ENCODE data around the gene CALN1.
A peak's percentile ranks its signal among the peaks of the same experiment; 100 is the strongest.

The CALN1 gene

GRCh38 chr7:71769326-71769725 is 642.8 kb downstream of the CALN1 start:
- no peak for DNase-seq (ENCODE audit: low read depth)
- in situ Hi-C loops (cut with HindIII; ENCODE audit: low sequenced_read_pairs), result no loop called here
- H3K4me3 ChIP-seq (ENCODE audit: low read depth, low read length), result no peak overlapping the region
- TF ChIP-seq CTCF (IDR thresholded peaks at IDR 0.05; ENCODE audit: low read depth, low read length, missing control alignments), result no peak

- in situ Hi-C loops (cut with HindIII; ENCODE audit: low sequenced_read_pairs), result no loop called here
- no peak overlapping the region for H3K4me3 ChIP-seq (ENCODE audit: low read depth, low read length)
Observed at GRCh38 chr7:71768450-71768849, 643.7 kb downstream of the CALN1 start.

DNA sequence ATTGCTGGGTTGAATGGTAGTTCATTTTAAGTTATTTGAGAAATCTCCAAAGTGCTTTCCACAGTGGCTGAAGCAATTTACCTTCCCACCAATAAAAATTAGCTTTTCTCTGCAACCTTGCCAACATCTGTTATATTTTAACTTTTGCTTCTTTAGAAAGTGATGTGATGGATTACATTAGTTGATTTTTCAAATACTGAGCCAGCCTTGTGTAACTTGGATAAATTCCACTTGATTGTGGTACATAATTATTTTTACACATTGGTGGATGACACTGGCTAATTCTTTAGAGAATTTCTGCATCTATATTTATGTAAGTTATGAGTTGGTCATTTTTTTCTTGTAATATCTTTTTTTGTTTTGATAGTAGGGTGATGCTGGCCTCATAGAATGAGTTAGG is 646.1 kb downstream of the CALN1 start:
- TF ChIP-seq CTCF (IDR thresholded peaks at IDR 0.05; ENCODE audit: low read depth, low read length, missing control alignments), result no peak
- no peak for DNase-seq (ENCODE audit: low read depth)
- no peak overlapping the region for H3K4me3 ChIP-seq (ENCODE audit: low read depth, low read length)
- in situ Hi-C loops (cut with HindIII; ENCODE audit: low sequenced_read_pairs), result no loop called here

More at GRCh38 chr7:71768450-71768849, 643.7 kb downstream of the CALN1 start:
- TF ChIP-seq CTCF (IDR thresholded peaks at IDR 0.05; ENCODE audit: low read depth, low read length, missing control alignments), result no peak
- DNase-seq (ENCODE audit: low read depth), result peak; percentile 59

DNA sequence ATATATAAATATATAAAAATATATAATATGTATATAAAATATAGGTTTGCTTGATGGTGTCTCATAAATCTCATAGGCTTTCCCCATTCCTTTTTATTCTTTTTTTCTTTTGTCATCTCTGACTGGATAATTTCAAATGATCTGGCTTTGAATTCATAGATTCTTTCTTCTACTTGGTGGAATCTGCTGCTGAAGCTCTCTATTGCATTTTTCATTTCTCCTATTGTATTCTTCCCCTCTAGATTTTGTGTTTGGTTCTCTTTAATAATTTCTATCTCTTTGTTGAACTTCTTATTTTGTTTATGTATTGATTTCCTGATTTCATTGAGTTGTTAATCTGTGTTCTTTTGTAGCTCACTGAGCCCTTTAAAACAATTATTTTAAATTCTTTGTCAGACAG is 650.8 kb downstream of the CALN1 start:
- DNase-seq (ENCODE audit: low read depth), result no peak
- no peak for TF ChIP-seq CTCF (IDR thresholded peaks at IDR 0.05; ENCODE audit: low read depth, low read length, missing control alignments)
- in situ Hi-C loops (cut with HindIII; ENCODE audit: low sequenced_read_pairs), result no loop called here
- no peak overlapping the region for H3K4me3 ChIP-seq (ENCODE audit: low read depth, low read length)

DNA sequence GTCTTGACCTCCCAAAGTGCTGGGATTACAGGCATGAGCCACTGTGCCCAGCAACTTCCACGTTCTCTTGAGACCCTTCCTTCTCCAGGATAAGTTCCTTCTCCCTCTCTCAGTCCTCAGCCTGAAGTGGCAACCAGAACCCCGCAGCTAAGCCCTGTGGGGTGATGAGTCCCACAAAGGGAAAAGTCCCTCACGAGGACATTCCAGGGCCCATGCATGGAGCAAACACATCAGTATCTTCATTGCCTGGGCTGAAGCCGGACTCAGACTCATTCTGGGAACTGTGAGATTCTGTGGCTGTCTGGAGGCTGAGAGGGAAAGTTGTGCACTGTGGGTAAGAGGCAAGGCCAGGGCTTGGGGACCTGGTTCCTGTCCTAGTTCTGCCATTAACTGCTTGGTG is 657.3 kb downstream of the CALN1 start:
- H3K4me3 ChIP-seq (ENCODE audit: low read depth, low read length), result no peak overlapping the region
- no peak for DNase-seq (ENCODE audit: low read depth)
- no peak for TF ChIP-seq CTCF (IDR thresholded peaks at IDR 0.05; ENCODE audit: low read depth, low read length, missing control alignments)
- in situ Hi-C loops (cut with HindIII; ENCODE audit: low sequenced_read_pairs), result no loop called here

DNA sequence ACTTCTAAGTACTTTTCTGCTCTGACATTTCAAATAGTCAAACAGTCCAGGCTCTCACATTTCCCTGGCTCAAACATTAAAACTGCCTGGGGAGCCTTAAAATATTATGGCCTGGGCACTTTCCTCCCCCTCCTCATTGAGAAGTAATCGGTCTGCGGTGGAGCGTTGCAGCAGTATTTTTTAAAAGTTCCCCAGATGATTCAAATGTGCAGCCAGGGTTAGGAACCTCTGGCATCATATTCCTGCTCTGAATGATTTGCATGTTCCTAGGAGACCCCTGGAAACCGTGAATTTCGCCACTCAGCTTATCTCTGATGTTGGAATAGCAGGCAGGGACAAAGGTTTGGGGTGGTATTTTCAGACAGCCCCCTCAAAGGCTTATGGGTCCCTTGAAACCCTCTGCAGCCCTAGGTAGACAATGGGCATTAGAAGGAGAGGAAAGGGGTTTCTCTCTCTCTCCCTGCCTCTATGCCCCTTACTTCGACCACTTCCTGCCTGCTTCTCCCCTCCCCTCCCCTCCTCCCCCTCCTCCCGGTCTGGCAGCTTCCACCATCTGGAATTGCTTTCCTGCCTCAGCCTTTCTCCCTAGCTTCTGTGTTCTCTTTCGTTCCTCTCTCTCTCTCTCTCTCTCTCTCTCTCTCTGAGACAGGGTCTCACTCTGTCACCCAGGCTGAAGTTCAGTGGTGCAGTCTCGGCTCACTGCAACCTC is 658.0 kb downstream of the CALN1 start:
- in situ Hi-C loops (cut with HindIII; ENCODE audit: low sequenced_read_pairs), result no loop called here
- no peak for DNase-seq (ENCODE audit: low read depth)
- no peak overlapping the region for H3K4me3 ChIP-seq (ENCODE audit: low read depth, low read length)
- TF ChIP-seq CTCF (IDR thresholded peaks at IDR 0.05; ENCODE audit: low read depth, low read length, missing control alignments), result no peak

Data from astrocyte of the cerebellum (primary cell).